GM19463 (cell line): Measurements from ENCODE around the gene TRIM15.
"Not testable (repeated sequence)": the region's sequence is repeated elsewhere in the genome, so short reads cannot be mapped to it uniquely, and the experiment has no call there.

Experiments
- ATAC-seq: cut with Tn5 transposase; IDR thresholded peaks from one replicate; pipeline ENCODE4 v1.9.1; 2021; ENCODE audit warnings: mild to moderate bottlenecking, moderate library complexity; ENCODE audit not compliant: unreplicated experiment

Gene TRIM15

DNA sequence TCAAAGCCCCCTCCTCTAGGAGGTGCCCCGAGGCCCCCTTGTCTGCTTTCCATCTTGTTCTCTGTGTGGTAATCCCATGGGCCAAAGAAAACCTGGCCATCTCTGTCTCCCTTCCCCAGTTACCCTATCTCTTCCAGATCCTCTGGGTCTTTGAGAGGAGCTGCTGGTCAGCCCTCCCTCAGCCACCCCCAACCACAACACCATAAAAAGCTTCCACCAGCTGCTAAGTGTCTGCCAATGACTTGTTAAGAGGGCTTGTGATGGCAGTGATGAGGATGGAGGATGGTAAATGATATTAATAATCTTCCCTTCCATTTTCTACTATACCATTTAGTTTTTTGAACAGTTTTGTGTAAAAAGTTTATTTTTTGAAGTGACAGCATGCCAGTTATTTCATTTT lies 32.6 kb downstream of the TRIM15 start:
- ATAC-seq, result no peak

- ATAC-seq, result no peak
Observed at GRCh38 chr6:30196376-30196775, 33.0 kb downstream of the TRIM15 start.

DNA sequence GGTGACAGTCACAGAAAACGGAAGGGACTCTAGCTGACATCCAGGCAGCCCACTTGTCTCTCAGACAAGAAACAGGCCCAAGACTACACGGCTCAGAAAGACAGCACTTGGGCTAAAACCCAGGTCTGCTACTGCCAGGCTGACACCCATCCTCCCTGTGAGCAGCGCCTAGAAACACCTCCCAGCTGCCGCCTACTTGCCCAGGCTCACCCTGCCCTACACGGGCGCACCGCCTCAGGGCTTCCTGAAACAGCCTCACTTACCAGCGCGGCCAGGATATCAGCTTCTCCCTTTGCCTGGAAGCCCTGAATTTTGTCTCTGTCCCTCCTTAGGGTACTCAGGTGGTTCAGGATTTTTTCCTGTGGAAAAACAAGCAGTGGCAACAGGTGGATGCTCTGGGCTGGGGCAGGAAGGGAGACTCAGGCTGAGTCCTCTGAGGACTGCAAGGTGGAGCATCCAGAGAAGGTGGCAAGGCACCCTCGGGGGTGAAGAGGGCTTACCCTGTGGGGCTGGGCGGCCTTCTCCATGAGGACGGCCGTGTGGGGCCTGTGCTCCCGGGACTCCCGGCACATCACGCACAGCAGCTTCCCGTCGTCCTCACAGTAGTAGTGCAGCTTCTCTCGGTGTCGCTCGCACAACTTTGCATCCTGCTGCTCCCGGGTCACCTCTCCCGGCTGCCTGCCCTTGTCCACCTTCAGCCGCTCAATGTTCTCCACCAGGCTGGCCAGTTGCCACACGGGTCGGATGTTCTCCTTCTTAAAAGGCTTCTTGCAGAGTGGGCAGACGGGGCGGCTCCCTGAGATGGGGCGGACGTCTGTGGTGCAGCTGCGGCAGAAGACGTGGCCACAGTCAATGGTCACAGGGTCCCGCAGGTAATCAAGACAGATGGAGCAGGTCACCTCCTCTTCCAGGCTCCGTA lies 35.1 kb downstream of the TRIM15 start:
- no peak for ATAC-seq

- no peak for ATAC-seq
Observed at GRCh38 chr6:30200551-30201281, 37.4 kb downstream of the TRIM15 start.

- ATAC-seq, result no peak
Observed at GRCh38 chr6:30202366-30202765, 39.0 kb downstream of the TRIM15 start.

- ATAC-seq, result no peak
Observed at GRCh38 chr6:30204116-30204515, 40.8 kb downstream of the TRIM15 start.

DNA sequence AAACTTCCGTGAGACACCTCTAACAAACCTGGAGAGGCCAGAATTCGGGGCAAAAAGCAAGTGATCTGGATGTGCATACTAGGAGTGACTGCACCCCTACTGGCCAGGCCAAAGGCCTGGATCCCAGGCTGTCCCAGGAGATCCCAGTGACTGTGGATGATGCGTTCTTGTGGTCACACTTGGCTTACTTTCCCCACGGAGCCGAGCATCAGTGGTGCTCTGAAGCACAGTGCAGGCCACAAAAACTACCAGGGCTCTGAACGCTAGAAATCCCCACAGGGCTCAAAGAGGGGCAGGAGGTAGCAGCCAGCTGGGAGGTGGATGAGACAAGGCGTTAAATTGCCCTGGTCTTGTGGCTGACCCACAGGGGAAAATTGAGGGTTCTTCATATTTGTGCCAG lies 42.8 kb downstream of the TRIM15 start:
- ATAC-seq, result no peak

- ATAC-seq, result no peak
Observed at GRCh38 chr6:30206799-30207618, 43.7 kb downstream of the TRIM15 start.

GRCh38 chr6:30207619-30208295 lies 44.4 kb downstream of the TRIM15 start:
- ATAC-seq, result no peak

DNA sequence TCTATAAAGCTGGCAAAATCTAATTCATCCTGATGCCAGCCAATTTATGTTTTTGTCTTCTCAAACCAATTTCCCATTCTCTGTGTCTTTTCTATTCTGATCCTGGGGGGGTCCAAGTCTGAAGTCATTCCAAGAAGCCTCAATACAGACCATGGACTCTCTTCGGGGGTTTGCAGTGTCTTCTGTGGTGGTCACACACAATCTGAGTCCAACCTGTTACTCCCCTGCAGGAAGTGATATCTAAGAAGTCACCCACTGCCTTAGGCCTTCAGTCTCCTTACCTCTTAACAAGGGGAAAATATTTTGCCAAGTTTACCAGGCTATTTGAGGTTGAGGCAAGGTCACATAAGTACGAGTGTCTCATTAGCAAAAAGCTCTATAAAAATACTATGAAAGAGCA lies 48.0 kb downstream of the TRIM15 start:
- no peak for ATAC-seq

DNA sequence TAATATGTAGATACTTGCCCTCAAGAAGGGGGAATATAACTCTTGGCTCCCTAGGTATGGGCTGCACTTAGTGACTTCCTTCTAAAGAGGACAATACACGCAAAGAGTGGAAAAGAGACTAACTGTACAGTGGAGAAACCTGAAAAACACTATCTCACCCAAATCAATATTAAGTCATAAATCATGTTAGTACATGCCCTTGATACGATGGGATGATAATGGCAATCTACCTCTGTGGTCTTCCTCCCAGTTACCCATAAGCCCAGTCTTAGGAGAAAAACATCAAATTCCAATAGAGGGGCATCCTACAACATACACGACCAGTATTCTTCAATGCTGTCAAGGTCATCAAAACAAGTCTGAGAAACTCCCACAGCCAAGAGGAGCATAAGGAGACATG lies 48.6 kb downstream of the TRIM15 start:
- ATAC-seq, result no peak

- peak; percentile 79 for ATAC-seq
Observed at GRCh38 chr6:30212865-30213666, 49.7 kb downstream of the TRIM15 start, which contains the start of gene TRIM26. Gene TRIM26, minus strand, starts transcription at chr6:30213406. Its CDS starts 14,303 bp downstream, at chr6:30199103.

GRCh38 chr6:30213667-30213956 lies 50.3 kb downstream of the TRIM15 start:
- no peak for ATAC-seq

DNA sequence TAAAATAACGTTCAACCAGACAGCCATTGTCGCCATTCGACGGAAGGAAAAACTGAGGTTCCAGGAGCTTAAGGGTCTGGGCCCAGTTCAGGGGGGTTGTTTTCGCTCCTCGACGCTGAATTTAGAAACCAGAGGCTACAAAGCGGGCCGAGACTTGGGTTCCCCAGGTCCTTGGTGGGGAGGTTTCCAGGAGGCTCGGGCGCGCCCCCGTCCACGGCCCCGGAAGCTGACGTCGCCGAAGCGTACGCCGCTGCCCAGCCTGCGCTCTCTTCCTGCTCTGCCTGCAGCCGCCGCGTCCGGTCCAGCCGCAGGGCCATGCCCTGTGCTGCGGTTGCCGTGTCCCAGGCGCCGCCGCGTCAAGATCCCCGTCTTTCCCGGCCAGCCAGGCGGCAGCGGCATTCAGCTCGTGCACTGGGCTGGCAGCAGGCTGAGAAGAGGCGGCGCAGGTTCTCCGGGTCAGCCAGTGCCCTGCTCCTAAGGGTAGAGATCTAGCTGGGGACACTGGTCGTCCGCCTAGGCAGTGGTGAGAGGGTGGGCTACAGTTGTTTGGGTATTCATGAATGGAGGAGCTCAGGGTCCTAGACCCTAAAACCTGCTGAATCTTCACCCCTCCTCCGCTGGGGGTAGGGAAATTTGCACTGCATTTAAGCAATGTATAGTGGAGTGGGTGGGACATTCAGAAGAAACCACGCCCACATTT lies 50.8 kb downstream of the TRIM15 start:
- ATAC-seq, result peak; percentile 61

- no peak for ATAC-seq
Observed at GRCh38 chr6:30214657-30214982, 51.3 kb downstream of the TRIM15 start.

- no peak for ATAC-seq
Observed at GRCh38 chr6:30216096-30216495, 52.8 kb downstream of the TRIM15 start.

DNA sequence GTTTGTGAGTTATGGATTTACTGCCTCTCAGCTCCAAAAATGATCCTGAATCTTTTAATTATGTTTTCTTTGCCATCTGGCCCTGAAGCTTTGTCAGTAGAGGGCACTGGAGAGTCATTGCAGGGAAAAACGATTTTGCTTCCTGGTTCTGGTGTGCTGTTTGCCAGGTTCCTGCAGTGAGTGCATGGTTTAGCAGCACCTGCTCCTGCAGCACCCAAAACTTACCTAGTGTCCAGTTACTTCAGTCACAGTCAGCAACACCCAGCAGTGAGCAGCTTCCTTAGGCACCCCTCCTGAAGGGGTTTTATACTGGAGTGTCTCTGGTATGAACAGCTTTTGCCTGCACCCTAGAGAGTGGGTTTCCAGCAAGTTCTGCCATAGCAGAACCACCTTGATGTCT lies 55.9 kb downstream of the TRIM15 start:
- ATAC-seq, result no peak

DNA sequence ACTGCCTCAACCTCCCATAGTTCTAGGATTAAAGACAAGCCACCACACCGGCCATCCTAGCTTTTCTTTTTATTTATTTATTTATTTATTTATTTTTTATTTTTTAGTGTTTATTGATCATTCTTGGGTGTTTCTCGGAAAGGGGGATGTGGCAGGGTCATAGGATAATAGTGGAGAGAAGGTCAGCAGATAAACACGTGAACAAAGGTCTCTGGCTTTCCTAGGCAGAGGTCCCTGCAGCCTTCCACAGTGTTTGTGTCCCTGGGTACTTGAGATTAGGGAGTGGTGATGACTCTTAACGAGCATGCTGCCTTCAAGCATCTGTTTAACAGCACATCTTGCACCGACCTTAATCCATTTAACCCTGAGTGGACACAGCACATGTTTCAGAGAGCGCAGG lies 58.0 kb downstream of the TRIM15 start:
- ATAC-seq, result not testable (repeated sequence)

DNA sequence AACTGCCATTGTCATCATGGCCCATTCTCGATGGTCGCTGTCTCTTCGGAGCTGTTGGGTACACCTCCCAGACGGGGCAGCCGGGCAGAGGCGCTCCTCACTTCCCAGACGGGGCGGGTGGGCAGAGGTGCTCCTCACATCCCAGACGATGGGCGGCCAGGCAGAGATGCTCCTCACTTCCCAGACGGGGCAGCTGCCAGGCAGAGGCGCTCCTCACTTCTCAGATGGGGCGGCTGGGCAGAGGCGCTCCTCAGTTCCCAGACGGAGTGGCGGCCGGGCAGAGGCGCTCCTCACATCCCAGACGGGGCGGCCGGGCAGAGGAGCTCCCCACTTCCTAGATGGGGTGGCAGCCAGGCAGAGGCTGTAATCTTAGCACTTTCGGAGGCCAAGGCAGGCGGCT lies 58.6 kb downstream of the TRIM15 start:
- not testable (repeated sequence) for ATAC-seq
